B cell (primary cell): ENCODE results near the gene STIM1.

Experiments
- CTCF ChIP-seq: fragments of 200-600 bp; IDR thresholded peaks from one replicate; pipeline ENCODE4 v1.8.0; 2022; ENCODE audit warnings: antibody characterized with exemption, mild to moderate bottlenecking
- EZH2 ChIP-seq: IDR thresholded peaks from 2 replicates; pipeline ENCODE4 v1.6.1; 2012; ENCODE audit warnings: borderline replicate concordance, low read depth, mild to moderate bottlenecking, moderate library complexity, low read length; ENCODE audit not compliant: insufficient read depth, poor library complexity, severe bottlenecking

- TF ChIP-seq CTCF (no peak), EZH2 (no peak)
These were observed 45.9 kb upstream of the STIM1 start for GRCh38 chr11:3809624-3809928.
